Measurements from ENCODE around the gene GNAO1. TPM values are rescaled to one million over a fixed set of nuclear protein-coding genes. Genes with fewer than 3 reads are reported as not detected.

Gene GNAO1
- total RNA-seq, 1 experiment from 2014 or later: 3.4 TPM

DNA sequence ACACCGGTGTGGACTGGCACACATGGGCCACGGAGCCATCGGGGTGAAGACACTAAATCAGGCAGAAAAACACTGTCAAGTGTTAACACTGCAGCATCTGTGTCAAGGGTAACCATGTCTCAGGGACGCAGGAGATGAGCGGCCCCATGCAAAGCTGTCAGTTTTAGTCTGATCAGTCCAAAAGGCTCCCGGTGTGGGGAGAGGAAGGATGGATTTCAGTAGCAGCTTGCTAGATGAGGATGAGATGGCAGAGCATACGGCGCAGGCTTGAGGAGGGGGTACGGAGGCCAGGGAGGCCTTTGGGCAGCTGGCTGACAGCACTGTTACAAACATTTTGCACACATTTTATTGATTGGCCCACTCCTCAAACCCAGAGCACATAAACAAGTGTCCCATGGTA is 98.1 kb downstream of the GNAO1 start:
- no peak for DNase-seq (ENCODE audit: low read depth)

DNA sequence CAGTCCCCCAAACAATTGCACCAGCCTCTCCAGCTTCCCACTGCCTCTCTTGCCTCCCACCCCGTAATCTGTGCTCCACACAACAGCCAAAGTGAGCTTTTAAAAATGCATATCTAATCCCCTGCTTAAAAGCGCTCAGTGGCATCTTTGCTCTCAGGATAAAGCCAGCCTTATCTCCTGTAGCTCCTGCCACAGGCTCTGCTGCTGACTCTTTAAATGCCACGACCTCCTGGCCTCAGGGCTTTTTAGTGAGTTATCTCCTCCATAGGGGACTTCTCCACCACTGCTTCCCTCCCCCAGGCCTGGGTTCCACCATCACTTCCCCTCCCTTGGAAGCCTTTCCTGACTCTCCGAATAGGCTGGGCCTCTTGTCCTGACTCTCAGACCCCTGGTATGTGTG is 98.6 kb downstream of the GNAO1 start:
- DNase-seq (ENCODE audit: low read depth): no peak

DNA sequence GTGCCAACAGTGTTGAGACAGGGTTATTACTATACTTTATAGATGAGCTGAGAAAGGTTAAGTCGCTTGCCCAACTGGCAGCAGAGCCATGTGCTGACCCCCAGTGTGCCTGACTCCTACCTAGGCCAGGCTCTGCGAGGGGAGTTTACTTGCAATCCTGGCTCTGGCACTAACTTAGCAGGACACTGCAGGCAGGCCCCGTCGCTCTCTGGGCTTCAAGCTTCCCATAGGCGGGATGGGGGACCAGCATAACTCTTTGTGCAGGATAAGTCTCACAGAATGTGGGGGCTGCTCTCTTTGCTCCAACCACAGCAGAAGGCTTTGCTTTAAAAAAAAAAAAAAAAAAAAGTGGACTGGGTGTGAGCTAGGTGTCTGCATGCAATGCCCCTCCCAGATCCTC is 102.7 kb downstream of the GNAO1 start:
- DNase-seq (ENCODE audit: low read depth): no peak

DNA sequence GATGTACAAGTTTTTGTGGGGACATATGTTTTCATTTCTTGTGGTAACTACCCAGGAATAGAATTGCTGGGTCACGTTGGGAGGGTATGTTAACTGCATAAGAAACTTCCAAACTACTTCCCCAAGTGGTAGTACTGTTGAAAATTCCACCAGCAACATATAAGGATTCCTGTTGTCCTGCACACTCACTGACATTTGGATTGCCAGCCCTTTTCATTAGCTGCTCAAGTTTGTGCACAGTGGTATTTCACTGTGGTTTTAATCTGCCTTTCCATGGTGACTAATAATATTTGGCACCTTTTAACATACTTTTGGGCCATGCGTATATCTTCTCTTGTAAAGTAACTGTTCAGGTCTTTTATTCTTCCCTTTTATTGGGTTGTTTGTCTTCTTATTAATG is 103.3 kb downstream of the GNAO1 start:
- DNase-seq (ENCODE audit: low read depth): peak; percentile 67

DNA sequence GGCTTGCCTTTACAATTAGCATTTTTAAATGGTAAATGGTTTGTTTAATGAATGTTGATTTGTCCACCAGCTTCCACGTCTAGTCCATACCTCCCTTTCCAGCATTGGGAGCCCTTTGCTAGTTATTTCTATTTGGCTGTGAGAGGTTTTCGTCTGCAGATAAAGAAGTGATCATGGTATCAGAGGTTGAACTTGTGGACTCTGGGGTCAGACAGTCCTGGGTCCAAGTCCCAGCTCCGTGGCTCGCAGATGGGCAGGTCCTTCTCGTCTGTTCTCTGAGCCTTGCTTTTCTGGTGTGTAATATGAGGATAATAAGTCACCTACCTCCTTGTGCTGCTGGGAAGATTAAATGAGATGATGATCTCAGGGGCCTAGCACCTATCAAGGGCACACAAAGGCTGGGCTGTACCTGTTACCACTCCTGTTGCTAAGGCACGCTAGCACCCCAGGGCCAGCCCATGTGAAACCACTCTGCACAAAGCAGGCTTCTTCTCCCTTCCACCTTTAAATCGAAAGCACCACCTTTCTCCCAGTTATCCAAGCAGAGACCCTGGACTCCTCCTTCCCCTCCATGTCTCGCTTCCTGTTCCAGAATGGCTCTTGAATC is 103.9 kb downstream of the GNAO1 start:
- DNase-seq (ENCODE audit: low read depth): no peak

DNA sequence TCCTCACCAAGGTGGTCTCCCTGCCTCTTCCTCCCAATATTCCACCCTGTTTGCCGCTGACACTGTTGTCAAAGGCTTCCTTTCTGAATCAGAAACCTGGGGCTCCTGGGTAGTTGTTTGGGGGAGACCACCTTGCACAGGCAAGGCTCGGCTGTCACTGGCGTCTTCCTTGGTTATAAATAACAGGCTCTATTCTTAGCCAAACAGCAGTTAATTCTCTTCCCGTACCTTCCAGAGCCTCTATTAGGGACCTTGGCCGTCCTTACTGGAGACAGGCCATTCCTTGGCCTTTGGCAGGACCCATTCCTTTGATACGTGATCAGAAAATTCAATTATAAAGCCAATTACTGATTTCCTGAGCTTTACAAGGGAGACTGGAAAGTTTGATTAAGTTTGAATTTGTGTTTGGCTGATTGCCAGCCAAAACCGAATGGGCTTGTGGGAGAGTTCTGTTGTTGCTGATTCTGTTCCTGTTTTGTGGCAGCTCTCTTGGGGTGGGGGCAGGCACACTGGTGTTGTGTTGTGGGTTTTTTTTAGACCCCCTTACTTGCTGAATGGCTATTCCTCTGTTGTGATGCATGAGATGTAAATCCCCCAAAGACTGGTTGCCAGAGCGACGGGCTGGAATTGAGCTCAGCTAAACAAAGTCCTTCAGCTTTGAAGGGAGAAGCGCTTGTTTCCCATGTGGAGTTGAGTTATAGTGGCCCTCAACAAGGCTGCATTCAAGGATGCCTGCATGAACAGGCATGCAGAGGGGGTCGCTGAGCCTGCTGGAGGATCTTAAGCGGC is 104.6 kb downstream of the GNAO1 start:
- no peak for DNase-seq (ENCODE audit: low read depth)

DNA sequence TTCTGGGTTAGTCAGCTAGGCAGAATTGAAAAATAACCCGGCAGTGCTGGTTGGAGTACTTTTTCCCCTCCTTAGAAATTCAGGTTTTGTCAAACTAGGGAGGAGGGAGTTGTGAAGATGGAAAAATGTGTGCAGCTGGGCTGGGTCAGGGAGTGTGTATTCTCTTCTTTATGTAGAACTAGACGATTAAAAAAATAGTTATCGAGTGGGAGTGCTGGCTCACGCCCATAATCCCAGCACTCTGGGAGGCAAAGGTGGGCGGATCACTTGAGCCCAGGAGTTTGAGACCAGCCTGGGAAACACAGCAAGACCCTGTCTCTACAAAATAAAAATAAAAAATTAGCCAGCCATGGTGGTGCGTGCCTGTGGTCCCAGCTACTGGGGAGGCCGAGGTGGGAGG is 106.4 kb downstream of the GNAO1 start:
- DNase-seq (ENCODE audit: low read depth): no peak

DNA sequence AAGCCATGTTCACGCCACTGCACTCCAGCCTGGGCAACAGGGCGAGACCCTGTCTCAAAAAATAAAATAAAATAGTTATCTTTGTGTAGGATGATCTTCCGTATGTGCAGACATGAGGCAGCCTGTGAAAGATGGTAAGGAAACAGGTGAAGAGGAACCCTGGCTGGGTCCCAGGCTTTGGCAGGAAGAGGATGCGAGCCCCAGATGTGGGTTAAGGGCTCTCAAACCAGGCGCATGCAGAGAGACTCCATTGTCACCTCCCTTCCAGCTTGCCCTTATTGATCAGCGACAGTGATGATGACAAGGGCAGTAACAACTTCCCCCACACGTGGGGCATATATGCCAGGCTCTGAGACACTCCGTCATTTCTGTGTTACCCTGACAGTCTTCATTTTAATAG is 106.8 kb downstream of the GNAO1 start:
- DNase-seq (ENCODE audit: low read depth): no peak

DNA sequence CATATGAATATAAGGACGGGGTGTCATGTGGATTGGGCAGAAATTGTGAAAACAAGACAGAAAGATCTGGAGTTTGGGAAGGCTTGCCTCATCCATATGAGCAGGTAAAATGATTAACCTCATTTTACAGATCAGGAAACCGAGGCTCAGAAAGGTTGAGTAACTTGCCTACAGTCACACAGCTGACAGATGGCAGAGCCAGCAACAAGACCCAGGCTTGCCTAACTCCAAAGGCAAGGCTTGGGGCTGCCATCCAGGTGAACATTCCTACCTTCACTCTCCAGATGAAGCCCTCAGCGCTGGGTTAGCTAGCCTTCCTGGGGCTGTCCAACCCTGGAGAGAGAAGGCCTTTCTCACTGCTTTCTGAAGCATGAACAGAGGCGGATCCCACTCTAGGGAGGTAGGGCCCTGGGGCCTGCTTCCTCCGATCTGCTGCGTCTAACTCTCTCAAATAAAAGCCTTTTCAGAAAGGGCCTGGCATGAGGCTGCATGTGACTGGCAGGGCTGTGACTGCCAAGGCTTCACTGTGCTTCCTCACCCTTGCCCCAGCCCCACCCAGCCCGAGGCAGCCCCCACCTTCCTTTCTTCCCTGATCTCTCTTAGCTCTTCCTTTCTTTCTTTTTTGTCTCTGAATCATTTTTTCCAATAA is 107.8 kb downstream of the GNAO1 start:
- DNase-seq (ENCODE audit: low read depth): peak; percentile 14

DNA sequence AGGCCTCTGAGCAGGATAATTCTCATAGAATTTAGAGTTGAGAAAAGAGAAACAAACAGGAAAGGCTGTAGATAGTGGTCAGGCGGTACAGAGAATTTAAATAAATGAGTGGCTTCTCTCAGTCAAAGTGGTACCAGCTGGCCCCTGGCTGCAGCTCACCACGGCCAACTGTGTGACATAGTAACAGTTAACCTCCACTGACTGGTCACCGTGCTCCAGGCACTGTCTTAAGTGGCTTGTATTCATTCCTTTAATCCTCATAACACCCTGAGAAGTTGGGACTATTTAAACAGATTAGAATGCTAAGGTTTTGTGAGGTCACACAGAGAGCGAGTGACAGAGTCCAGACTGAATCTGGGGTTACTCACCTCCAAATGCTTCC is 108.9 kb downstream of the GNAO1 start:
- DNase-seq (ENCODE audit: low read depth): peak; percentile 67

DNA sequence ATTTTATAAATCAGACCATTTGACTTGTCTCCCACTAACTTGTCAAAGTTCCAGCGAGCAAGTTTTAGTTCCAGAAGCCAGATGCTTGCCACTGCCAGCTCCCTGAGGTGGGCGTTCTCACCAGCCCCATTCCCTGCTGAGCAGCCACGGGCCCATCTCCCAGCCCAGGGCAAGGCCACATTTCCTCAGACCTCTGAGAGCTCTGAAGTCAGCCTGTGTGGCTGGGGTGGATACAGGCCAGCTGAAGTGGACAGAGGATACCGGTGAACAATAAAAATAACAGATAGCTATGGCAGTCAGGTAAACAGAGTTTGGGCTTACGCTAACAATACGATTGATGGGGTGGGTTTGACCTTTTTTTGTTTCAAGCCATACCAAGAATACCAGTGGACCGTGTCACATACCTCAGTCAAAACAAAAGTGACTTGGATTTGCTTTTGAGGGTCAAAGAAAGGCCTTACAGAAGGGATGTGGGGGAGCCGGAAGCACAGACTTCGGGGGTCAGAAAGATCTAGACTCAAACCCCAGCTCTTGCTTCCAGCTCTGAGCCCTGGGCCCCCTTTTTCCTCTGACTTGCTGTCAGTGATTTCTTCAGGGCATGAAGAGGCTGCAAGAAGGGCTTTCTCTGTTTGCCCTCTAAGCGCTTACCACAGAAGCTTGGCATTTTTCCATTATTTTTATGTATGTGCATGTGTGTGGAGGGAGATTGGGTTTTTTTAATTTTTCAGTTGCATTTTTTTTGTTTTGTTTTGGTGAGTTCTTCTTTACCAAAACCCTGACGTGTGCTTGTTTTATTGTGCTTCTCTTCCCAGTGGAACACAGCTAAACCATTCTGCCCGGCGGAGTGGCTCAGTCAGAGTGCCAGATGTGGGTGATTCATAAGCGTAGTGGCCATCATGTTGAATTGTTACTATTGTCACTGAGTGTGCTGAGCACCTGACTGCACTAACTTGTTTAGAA is 109.9 kb downstream of the GNAO1 start:
- DNase-seq (ENCODE audit: low read depth): peak; percentile 80

DNA sequence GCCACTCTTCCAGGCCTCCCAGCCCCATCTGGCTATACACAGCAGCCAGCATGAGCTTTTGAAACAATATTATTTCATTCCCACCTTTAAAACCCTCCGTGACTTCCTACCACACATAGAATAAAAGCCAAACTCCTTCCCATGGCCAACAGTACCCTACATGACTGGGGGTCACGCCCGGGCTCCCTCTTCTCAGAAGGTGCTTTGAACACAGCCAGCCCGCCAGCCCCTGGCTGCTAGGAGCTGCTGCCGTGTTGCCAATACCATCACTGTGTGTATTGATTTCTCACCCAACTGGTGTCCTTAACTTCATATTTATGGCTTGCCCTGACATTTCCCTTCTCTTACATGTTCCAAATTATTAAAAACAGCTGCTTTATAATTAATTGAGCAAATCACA is 111.2 kb downstream of the GNAO1 start:
- no peak for DNase-seq (ENCODE audit: low read depth)

DNA sequence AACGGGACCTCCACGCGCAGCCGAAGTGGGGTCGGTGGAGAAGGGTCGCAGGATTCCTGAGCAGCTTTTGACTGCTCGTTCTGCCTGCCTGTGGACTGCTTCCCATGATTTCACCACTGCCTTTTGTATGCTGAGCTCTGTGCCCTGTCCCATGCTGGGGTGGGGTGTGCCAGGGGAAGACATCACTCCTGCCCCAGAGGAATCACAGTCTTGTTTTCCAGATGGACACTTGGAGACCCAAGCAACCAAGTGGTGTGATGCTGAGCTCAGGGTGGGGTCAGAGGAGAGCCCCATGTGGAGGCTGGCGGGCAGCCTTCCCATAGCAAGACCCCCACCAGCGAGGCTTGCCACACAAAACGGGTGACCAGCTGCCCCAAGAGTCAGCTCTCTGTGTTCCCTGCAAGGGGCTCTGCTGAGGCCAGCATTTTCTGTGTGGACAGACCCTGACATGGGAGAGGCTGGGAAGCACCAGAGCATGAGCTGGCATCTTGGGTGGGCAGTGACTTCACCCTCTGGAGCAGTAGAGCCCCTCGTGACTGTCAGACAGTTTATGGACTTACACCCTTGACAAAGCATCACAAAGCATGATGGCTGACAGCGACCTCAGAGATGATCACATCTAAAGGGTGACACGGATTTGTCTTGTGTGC is 111.9 kb downstream of the GNAO1 start:
- DNase-seq (ENCODE audit: low read depth): no peak

DNA sequence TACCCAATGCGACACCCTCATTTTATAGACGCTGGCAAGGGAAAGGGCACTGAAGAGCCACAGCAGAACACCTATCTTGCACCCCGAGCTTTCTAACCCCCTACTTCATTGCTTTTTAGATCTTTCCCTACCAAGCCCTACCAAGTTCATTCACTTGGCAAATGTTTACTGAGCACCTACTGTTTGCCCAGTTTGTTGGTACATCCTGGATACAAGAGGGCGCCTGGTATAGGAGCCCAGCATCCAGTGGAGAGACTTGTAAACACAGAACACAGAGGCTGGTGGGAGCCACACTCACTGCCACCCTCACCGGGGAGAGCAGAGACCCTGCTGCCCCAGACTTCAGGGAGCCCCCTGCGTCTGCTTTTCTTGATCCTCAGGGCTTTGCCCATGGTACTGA is 112.6 kb downstream of the GNAO1 start:
- DNase-seq (ENCODE audit: low read depth): no peak

DNA sequence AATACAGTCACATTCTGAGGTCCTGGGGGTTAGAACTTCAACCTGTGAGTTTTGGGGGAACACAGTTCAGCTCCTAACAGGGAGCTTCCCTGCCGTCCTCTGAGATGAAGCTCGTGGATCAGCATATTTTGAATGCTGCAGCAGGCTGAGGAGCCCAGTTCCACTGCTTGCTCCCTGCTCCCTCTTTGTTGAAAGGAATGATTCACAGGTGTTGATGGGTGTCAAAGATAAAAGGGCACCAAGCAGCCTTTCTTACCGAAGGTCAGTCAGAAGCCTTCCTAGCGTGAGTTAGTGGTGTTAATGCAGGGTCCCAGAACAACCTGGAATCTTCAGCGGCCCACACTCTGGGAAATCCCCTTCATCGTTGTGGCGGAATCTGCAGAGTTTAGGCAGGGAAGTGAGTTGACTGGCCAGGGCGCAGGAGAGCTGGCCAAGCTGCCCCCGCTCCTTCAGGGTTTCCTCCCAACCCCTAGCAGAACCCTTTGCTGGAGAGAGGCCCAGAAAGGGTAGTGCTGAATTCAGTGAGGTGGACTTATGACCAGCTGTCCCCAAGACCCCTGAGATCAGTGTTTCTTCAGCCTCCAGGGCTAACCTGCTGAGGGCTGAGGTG is 114.8 kb downstream of the GNAO1 start:
- no peak for DNase-seq (ENCODE audit: low read depth)

DNA sequence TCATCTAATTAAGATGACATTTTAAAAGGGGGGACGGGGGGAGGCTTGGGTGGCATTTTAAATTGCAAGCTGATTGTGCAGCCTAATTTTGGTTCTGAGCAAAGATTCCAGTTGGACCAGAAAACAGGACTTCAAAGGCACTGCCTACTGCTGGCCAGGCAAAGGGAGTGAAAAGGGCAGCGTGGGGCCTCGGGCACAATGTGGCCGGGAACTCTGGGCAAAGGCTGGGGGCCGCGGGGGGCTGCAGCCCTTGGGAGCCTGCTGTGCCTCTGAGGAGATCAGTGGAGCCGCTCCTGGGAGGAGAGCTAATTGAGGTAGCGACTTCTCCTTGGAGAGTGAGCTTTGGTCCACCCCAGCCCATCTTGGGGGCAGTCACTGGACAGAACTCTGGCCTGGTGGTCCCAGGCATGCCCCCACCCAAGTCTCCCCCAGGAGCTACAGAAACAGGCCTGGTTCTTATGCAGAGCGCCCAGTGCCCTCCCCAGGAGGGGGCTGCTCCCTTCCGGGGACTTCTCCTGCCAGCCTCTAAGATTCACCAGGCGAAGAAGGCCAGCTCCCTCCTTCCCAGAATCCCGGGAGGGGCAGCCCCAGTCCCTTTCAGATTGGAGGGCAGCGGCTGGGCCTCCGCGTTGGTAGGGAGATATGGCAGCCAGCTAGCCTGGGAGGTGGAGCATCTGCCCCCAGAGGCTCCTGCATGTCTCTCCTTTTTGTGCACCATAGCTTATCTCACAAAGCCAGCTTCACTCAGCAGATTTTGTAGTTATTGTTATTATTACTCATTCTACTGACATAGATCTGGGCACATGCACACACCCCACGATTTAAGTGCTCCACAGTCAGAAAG is 115.6 kb downstream of the GNAO1 start:
- DNase-seq (ENCODE audit: low read depth): no peak

DNA sequence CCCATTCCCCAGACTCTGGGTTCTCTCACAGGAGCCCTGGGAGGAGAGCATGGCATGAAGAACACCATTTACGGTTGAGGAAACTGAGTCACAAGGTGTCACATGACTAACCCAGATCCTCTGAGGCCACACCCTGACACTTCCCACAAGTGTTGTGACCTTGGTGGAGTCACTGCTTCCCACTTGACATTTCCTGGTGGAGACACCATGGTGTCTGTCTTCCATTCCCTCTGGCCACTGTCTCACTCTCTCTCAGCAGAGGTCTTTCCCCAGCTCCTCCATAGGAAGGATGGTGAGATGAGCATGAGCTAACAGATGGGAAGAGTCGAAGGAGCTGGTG is 116.2 kb downstream of the GNAO1 start:
- no peak for DNase-seq (ENCODE audit: low read depth)

DNA sequence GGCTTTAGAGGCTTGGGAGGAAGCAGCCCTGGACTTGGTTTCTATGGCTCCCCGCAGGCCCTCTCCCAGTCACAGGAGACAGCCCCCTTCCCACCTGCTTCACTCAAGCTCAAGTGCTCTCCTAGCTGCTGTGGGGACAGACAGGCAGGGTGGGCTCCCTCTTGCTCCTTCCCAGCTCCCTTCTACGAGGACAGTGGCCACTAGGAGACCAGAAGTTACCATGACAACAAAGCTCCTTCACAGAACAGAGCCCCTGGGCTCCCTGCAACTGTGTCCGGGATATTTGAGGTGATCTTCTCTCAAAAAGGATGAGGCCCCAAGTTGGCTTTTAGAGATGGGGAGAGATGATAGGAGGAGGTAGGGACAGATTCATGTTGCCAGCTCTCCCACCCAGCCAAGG is 117.7 kb downstream of the GNAO1 start:
- no peak for DNase-seq (ENCODE audit: low read depth)

DNA sequence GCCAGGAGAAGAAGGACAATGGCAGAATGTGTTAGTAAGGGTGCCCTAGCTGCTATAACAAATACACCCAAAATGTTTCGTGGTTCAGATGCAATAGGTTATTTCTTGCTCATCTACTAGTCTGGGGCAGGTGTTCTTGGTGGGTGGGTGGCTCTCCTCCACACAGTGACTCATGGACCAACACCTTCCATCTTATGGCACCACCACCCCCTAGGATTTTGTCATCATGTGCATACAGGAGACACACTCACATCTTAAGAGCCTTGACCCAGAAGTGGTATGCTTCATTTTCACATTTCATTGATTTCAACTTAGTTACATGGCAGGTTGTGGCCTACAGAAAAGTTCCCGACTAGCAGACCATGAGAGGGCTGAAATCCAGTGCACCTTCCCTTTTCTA is 119.4 kb downstream of the GNAO1 start:
- DNase-seq (ENCODE audit: low read depth): no peak
